Measurements from ENCODE around the gene MSI2. TPM values are rescaled to one million over a fixed set of nuclear protein-coding genes. Genes with fewer than 3 reads are reported as not detected.

The MSI2 gene
- total and polyA plus RNA-seq, 7 experiments from 2014 or later: 3.3 to 169 (median 125) TPM

DNA sequence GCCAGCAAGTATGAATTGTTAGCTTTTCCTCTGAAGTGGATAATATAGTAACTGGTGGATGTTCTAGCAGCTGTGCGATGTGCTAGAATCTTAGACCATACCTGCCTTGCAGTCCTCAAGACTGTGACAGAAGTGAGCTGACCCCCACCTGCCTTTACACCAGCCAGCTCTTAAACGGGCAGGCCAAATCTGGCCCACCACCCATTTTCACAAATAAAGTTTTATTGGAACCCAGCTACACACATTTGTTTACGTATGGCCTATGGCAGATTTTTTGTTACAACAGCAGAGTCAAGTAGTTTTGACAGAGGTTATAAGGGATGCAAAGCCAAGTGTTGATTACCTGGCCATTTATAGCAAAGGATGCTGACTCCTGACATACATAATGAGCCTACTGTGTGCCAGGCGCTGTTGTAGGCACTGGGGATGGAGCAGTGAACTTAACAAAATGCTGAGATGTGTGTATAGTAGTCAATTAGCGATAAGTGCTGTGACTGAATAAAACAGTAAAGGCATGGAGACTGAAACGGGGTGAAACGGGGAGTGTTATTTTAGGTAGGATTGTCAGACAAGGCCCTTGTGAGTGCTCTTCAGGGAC is 79.0 kb downstream of the MSI2 start:
- H3K27ac Mint-ChIP-seq: peak overlapping the region in 1 of 9 donors; percentile 60
- no peaks in the 10 kb centered on the region for H3K9me3 Mint-ChIP-seq
- no peak for DNase-seq
- no peaks in the 10 kb centered on the region for H3K36me3 ChIP-seq (ENCODE audit: control insufficient read depth in 2 of 3, insufficient read depth in 3 of 3, low read length in 3 of 3)
- H3K4me1 ChIP-seq (ENCODE audit: control insufficient read depth in 2 of 2, insufficient read depth in 2 of 2, low read length in 2 of 2): no peaks in the 10 kb centered on the region
- CTCF ChIA-PET: interaction anchor here (0.7 kb wide), 1 partner anchor 24 kb away, joined by 4 read pairs; no protein-coding TSS in a partner anchor
- H3K36me3 Mint-ChIP-seq: peaks cover 0 to 28% (median 4%) of the 10 kb centered on the region in 5 donors
- H3K4me3 Mint-ChIP-seq: no peak overlapping the region
- no peak for ATAC-seq
- H3K9me3 ChIP-seq (ENCODE audit: control insufficient read depth in 2 of 3, low read length in 3 of 3): no peaks in the 10 kb centered on the region
- POLR2A ChIA-PET: no interaction called here
- no peaks in the 10 kb centered on the region for H3K27me3 ChIP-seq (ENCODE audit: control insufficient read depth in 2 of 2, insufficient read depth in 2 of 2, low read length in 2 of 2)
- no peak overlapping the region for H3K27ac ChIP-seq (ENCODE audit: low read depth, low read length)
- H3K4me3 ChIP-seq (ENCODE audit: low read length): no peak overlapping the region
- intact Hi-C loops (cut with micrococcal nuclease): no loop called here
- H3K27me3 Mint-ChIP-seq: no peaks in the 10 kb centered on the region
- peaks cover 23 to 45% (median 36%) of the 10 kb centered on the region in 7 donors for H3K4me1 Mint-ChIP-seq

DNA sequence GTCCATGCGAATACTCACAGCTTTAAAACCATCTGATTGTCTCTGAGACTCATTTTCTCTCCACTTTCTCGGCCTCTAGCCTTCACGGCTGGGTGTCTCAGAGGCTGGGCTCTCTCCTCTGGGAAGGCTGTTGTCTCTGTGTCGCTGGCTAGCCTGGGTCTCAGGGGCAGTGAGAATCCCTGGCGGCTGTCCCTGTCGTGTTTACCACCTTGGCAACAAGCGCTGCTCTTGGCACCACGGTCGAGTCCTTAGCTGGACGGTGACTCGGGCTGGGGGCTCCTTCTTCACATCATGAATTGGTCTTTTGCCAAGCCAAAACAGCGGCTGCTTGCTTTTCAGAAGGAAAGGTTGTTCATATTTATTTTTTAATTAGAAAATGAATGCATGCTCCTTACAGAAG is 81.1 kb downstream of the MSI2 start:
- Mint-ChIP-seq H3K4me1 (peaks cover 29 to 66% (median 52%) of the 10 kb centered on the region in 7 donors), H3K27ac (peak overlapping the region in 1 of 9 donors; percentile 12), H3K36me3 (peaks cover 0 to 37% (median 15%) of the 10 kb centered on the region in 5 donors), H3K4me3 (no peak overlapping the region), H3K9me3 (no peaks in the 10 kb centered on the region), H3K27me3 (no peaks in the 10 kb centered on the region)
- DNase-seq (no peak), ATAC-seq (no peak)
- CTCF ChIA-PET: no interaction called here
- Histone ChIP-seq H3K9me3 (ENCODE audit: control insufficient read depth in 2 of 3, low read length in 3 of 3) (no peaks in the 10 kb centered on the region), H3K4me3 (ENCODE audit: low read length) (no peak overlapping the region), H3K27me3 (ENCODE audit: control insufficient read depth in 2 of 2, insufficient read depth in 2 of 2, low read length in 2 of 2) (no peaks in the 10 kb centered on the region), H3K36me3 (ENCODE audit: control insufficient read depth in 2 of 3, insufficient read depth in 3 of 3, low read length in 3 of 3) (no peaks in the 10 kb centered on the region), H3K27ac (ENCODE audit: low read depth, low read length) (no peak overlapping the region), H3K4me1 (ENCODE audit: control insufficient read depth in 2 of 2, insufficient read depth in 2 of 2, low read length in 2 of 2) (no peaks in the 10 kb centered on the region)
- POLR2A ChIA-PET: no interaction called here
- intact Hi-C loops (cut with micrococcal nuclease): no loop called here

DNA sequence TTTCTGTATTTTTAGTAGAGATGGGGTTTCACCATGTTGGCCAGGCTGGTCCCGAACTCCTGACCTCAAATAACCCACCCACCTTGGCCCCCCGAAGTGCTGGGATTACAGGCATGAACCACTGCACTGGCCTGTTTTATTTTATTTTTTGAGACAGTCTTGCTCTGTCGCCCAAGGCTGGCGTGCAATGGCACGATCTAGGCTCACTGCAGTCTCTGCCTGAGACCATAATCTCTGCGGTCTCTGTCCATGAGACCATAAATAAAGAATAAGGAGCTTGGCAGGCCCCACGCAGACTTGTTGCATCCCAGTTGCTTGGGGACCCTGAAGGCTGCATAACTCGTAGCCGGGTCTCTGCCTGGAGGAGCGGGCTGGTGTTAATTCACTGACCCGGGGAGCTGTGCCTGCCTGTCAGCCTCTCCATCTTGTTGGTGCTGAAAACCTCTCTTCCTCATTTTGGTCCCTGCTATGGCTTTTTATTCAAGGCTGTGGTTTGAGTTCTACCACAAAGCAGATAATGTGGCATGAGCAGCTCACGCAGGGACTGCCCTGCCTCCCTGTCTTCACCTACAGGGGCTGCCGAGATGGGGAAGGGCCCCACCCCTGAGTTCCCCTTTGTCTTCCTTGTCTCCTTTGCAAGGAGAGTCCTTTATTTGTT is 82.1 kb downstream of the MSI2 start:
- Mint-ChIP-seq H3K9me3 (no peaks in the 10 kb centered on the region), H3K27me3 (no peaks in the 10 kb centered on the region), H3K36me3 (peaks cover 0 to 37% (median 17%) of the 10 kb centered on the region in 5 donors), H3K4me3 (peak overlapping the region in 1 of 10 donors; percentile 76), H3K4me1 (peaks cover 29 to 70% (median 55%) of the 10 kb centered on the region in 7 donors), H3K27ac (peak overlapping the region in 1 of 9 donors; percentile 59)
- ATAC-seq (peak; percentile 34), DNase-seq (no peak)
- Histone ChIP-seq H3K4me3 (ENCODE audit: low read length) (no peak overlapping the region), H3K36me3 (ENCODE audit: control insufficient read depth in 2 of 3, insufficient read depth in 3 of 3, low read length in 3 of 3) (no peaks in the 10 kb centered on the region), H3K27me3 (ENCODE audit: control insufficient read depth in 2 of 2, insufficient read depth in 2 of 2, low read length in 2 of 2) (no peaks in the 10 kb centered on the region), H3K9me3 (ENCODE audit: control insufficient read depth in 2 of 3, low read length in 3 of 3) (no peaks in the 10 kb centered on the region), H3K27ac (ENCODE audit: low read depth, low read length) (no peak overlapping the region), H3K4me1 (ENCODE audit: control insufficient read depth in 2 of 2, insufficient read depth in 2 of 2, low read length in 2 of 2) (no peaks in the 10 kb centered on the region)
- POLR2A ChIA-PET: no interaction called here
- CTCF ChIA-PET: no interaction called here
- intact Hi-C loops (cut with micrococcal nuclease): no loop called here

DNA sequence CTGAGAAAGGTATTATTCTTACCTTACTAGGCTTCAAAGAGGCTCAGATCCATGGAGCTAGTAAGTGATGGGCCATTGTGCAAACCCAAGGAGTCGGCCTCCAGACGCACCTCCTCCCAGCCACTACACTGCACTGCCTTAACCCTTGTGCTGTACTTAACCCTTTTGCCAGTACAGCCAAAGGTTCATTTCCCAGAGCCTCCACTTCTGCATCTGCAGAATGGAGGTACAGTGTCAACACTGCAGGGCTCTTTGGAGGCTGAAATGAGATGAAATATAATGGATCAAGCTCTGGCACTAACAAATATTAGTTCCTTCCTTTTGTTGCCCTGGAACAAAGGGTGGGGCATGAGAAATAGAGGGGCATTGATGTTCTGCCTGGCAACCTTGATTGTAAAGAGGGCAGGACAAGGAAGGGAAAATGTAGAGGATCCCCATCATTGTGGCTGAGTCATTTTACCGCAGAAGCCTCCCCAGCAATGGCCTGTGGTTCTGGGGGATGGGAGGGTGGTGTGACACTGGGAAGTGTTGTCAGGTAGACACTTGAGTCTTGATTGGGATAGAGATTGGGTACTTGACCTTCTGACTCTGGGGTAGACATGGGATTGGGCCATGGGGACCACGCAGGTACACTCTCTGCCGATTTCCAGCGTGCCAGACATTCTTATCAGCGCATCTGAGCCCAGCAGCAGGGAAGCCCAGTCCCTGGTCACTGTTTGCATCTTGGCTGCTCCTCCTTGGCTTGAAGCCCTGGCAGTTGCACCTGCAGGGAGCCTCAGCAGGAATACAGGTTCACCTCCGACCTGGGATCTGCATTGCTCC is 84.0 kb downstream of the MSI2 start:
- peaks cover 30 to 70% (median 51%) of the 10 kb centered on the region in 7 donors for H3K4me1 Mint-ChIP-seq
- H3K4me1 ChIP-seq (ENCODE audit: control insufficient read depth in 2 of 2, insufficient read depth in 2 of 2, low read length in 2 of 2): no peaks in the 10 kb centered on the region
- ChIA-PET CTCF (interaction anchor here (0.7 kb wide), 1 partner anchor 81 kb away, joined by 3 read pairs; no protein-coding TSS in a partner anchor), POLR2A (no interaction called here)
- no peaks in the 10 kb centered on the region for H3K27me3 Mint-ChIP-seq
- H3K36me3 ChIP-seq (ENCODE audit: control insufficient read depth in 2 of 3, insufficient read depth in 3 of 3, low read length in 3 of 3): no peaks in the 10 kb centered on the region
- no peak overlapping the region for H3K4me3 Mint-ChIP-seq
- DNase-seq (no peak), ATAC-seq (no peak)
- no peaks in the 10 kb centered on the region for H3K9me3 ChIP-seq (ENCODE audit: control insufficient read depth in 2 of 3, low read length in 3 of 3)
- no peak overlapping the region for H3K4me3 ChIP-seq (ENCODE audit: low read length)
- H3K27ac Mint-ChIP-seq: peak overlapping the region in 1 of 9 donors; percentile 7
- H3K27me3 ChIP-seq (ENCODE audit: control insufficient read depth in 2 of 2, insufficient read depth in 2 of 2, low read length in 2 of 2): no peaks in the 10 kb centered on the region
- peaks cover 0 to 38% (median 22%) of the 10 kb centered on the region in 5 donors for H3K36me3 Mint-ChIP-seq
- H3K9me3 Mint-ChIP-seq: no peaks in the 10 kb centered on the region
- no peak overlapping the region for H3K27ac ChIP-seq (ENCODE audit: low read depth, low read length)
- intact Hi-C loops (cut with micrococcal nuclease): no loop called here

DNA sequence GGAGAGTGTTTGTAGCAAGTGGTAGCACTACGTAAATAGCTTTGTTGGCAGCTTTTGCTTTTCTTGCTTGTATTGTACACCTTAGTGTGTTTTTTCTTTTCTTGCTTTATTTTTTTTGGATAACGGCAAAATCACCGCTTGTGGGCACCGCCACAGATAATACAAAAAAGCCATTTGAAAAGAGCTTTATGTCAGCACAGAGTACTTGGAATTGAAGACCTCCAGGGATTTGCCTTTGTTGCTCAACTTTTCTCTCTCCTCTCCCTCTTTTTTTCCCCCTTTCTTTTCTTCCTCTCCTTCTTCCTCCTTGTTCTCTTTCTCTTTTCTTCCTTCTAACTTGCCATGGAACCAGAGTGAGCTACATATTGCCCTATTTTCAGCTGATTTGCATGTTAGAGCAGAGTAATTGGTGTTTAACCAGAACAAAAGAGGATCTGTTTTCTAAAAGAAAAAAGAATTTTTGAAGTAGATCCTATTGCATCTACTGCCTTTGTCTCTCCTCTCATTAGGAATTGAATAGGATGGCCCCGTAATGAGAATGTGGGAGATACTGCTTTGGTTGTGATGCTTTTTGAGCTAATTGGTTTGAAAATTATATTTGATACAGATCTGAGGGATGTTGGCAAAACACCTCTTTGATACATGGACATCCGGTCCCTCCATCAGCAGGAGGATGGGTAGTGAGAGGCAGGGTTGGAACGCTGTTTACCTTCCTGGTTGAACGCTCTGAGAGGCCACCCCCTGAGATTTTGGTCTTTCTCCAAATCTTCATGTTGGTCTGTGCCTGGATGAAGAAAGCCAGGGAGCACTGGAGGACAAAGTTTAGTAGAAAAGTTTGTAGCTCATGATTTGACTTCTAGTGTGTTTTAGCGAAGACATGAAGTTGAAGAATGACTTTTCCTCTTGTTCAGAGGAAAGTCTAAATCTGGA is 85.6 kb downstream of the MSI2 start:
- H3K4me3 Mint-ChIP-seq: no peak overlapping the region
- POLR2A ChIA-PET: no interaction called here
- DNase-seq: no peak
- CTCF ChIA-PET: interaction anchor here (0.5 to 0.6 kb wide), 2 partner anchors 164 to 543 kb away, joined by 3 read pairs; no protein-coding TSS in a partner anchor
- peak overlapping the region in 4 of 9 donors; percentile 42 to 81 (median 70) for H3K27ac Mint-ChIP-seq
- intact Hi-C loops (cut with micrococcal nuclease): no loop called here
- H3K4me1 Mint-ChIP-seq: peaks cover 26 to 61% (median 44%) of the 10 kb centered on the region in 7 donors
- H3K27me3 Mint-ChIP-seq: no peaks in the 10 kb centered on the region
- Histone ChIP-seq H3K4me3 (ENCODE audit: low read length) (no peak overlapping the region), H3K27ac (ENCODE audit: low read depth, low read length) (no peak overlapping the region), H3K9me3 (ENCODE audit: control insufficient read depth in 2 of 3, low read length in 3 of 3) (no peaks in the 10 kb centered on the region), H3K4me1 (ENCODE audit: control insufficient read depth in 2 of 2, insufficient read depth in 2 of 2, low read length in 2 of 2) (no peaks in the 10 kb centered on the region), H3K27me3 (ENCODE audit: control insufficient read depth in 2 of 2, insufficient read depth in 2 of 2, low read length in 2 of 2) (no peaks in the 10 kb centered on the region), H3K36me3 (ENCODE audit: control insufficient read depth in 2 of 3, insufficient read depth in 3 of 3, low read length in 3 of 3) (peaks cover 0 to 4% (median 0%) of the 10 kb centered on the region in 3 experiments)
- ATAC-seq: no peak
- H3K9me3 Mint-ChIP-seq: no peaks in the 10 kb centered on the region
- peaks cover 0 to 34% (median 22%) of the 10 kb centered on the region in 5 donors for H3K36me3 Mint-ChIP-seq

Data from naive thymus-derived CD4-positive, alpha-beta T cell (primary cell).